CD4-positive, alpha-beta T cell treated with Interferon gamma for 1 hour (primary cell): ENCODE results near the gene KRT20.
"Not testable (repeated sequence)": the region's sequence is repeated elsewhere in the genome, so short reads cannot be mapped to it uniquely, and the experiment has no call there.

Experiments
- DNase-seq: peaks from one replicate; pipeline ENCODE4 v3.0.0-alpha.2; 2020

KRT20 gene

DNA sequence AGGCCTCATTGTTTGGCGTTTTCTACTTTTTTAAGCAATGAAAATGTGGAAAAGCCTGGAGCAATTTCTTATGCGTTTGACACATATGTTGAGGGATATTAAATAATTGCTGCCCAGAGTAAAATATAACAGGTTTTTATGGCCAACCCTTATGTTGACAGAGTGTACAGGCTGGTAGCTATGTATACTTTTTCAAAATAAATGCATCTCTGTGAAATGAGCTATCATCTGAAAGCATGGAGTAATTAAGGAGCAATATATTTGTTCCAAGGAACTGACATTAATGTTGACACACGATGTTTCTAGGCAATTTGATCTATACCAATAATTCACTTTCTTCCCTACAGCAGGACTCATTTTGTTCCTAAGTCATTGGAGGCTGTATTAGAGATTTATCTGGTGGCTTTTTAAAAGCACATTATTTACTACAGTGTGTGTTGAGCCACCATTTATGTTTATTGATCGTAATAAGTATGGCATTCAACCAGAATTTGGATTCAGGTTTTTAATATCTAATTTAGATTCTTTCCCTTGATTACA, 11.9 kb upstream of the KRT20 start:
- no peak for DNase-seq

GRCh38 chr17:40895106-40895730, 10.2 kb upstream of the KRT20 start:
- no peak for DNase-seq

- no peak for DNase-seq
Observed at GRCh38 chr17:40888196-40888720, 3.2 kb upstream of the KRT20 start.

- no peak for DNase-seq
Observed at GRCh38 chr17:40886090-40886489, 1.0 kb upstream of the KRT20 start.

- DNase-seq = no peak
Observed at GRCh38 chr17:40883626-40884334, 1.3 kb downstream of the KRT20 start.

- no peak for DNase-seq
Observed at GRCh38 chr17:40883031-40883430, 2.0 kb downstream of the KRT20 start.

DNA sequence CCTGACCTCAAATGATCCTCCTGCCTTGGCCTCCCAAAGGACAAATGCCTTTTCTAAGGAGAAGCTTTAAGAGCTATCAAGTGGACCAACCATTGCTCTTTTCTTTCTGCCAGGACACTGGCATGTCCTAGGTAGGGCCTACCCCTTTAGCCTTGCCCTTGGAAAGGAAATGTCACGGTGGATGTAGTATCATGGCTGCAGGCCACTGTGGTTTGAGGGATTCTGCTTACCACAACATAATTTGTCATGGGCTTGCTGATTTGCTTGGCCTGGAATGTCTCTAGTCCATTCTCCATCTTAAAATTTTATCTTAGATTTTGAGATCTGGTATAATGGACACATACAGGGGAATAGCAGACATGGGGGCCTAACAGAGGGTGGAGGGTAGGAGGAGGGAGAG, 6.0 kb downstream of the KRT20 start:
- no peak for DNase-seq

DNA sequence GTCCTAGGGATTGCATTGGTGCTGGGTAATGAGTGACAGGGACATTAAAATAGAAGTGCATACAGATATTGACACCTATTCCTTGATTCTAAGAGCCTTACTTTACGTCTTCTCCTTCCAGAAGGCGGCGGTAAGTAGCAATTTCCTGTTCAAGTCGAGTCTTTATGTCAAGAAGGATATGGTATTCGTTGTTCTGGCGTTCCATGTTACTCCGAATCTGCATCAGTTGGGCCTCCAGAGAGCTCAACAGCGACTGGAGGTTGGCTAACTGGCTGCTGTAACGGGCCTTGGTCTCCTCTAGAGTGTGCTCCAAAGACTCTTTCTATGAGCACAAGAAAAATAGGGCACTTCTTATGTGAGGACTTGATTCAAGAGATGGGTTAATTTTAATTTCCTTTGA, 7.0 kb downstream of the KRT20 start:
- DNase-seq = no peak

DNA sequence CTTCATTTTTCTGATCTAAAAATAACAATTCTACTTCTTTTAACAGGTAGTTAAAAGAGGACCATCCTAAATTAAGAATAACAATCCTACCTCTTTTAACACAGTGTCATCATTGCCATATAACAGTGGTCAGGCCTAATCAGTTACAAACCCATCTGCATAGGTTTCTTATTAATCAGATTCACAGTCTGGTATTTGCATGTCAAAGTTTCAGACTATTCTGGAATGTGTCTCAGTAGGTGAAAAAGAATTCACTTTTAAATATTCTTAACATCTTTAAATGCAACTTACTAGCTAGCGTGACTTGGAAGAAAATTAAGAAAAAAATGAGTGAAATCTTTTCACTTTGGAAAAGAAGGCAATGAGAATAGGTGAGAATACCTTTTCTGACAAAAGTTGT, 11.2 kb downstream of the KRT20 start:
- no peak for DNase-seq

- no peak for DNase-seq
Observed at GRCh38 chr17:40873255-40873654, 11.8 kb downstream of the KRT20 start.

- DNase-seq = no peak
Observed at GRCh38 chr17:40872416-40872815, 12.6 kb downstream of the KRT20 start.

GRCh38 chr17:40871316-40871715, 13.7 kb downstream of the KRT20 start:
- no peak for DNase-seq

- no peak for DNase-seq
Observed at GRCh38 chr17:40870136-40870535, 14.9 kb downstream of the KRT20 start.

GRCh38 chr17:40866838-40867237, 18.2 kb downstream of the KRT20 start, which contains the start of gene KRT12:
KRT12 (minus strand) TSS chr17:40867223; CDS start chr17:40867186, 37 bp downstream.
- DNase-seq = no peak

DNA sequence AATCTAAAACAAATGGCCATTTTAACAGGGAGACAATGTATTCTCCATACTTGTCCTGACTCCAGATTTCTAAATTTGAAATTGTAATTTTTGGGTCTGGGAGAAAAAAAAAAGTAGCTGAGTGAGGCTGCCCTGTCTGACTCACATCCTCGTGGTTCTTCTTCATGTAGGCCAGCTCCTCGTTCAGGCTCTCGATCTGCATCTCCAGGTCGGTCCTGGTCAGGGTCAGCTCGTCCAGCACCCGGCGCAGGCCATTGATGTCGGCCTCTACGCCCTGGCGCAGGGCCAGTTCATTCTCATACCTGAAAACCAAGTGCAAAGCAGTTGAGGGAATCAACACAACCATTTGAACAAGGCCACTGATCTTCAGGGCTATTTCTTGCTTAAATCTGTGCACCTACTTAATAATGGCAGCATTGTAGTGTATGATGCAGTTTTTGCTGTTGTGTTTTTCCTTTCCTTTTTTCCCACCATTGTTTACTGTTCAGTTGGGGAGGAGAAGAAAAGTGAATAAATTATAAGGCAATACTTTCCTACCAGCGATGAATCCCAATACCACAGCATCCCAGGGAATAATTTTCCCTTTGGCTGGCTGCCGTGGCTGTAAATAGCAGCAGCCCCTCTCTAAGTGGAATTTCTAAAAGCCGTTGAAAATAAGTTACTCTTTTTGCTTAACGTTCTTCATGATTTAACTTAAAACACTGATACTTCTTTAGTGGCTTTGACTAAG, 20.2 kb downstream of the KRT20 start:
- no peak for DNase-seq

DNA sequence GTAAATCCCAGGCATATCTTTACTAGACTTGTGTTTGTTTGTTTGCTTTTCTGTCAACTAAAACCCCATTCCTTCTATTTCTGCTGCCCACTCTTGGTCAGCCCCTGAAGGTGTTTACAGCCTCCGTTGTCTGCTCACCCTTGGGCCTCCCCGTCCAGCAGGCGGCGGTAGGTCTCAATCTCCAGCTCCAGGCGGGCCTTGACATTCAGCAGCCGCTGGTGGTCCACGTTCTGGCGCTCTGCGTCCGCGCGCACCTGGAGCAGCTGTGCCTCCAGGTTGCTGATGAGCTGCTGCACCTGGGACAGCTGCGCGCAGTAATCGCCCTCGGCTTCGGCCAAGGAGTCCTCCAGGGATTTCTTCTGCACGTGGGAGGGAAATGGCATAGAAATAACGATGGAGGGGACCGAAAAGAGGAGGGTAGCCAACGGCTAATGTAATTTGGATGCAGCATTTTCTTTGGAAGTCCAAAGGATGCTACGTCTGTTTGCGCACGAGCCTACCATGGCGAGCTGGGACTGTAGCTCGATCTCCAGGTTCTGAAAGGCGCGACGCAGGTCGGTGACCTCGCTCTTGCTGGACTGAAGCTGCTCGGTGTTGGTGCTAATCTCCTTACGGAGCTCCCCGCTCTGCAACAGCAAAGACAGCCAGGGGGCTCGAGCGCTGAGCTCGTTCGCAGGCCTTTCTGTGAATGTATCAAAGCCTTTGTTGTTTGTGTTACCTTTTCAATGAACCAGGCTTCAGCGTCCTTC, 21.9 kb downstream of the KRT20 start:
- DNase-seq = no peak

GRCh38 chr17:40859536-40859935, 25.5 kb downstream of the KRT20 start:
- DNase-seq = no peak

- DNase-seq = not testable (repeated sequence)
Observed at GRCh38 chr17:40858667-40859066, 26.4 kb downstream of the KRT20 start.

- DNase-seq = no peak
Observed at GRCh38 chr17:40857535-40857934, 27.5 kb downstream of the KRT20 start.

- DNase-seq = no peak
Observed at GRCh38 chr17:40854175-40854814, 30.7 kb downstream of the KRT20 start.

DNA sequence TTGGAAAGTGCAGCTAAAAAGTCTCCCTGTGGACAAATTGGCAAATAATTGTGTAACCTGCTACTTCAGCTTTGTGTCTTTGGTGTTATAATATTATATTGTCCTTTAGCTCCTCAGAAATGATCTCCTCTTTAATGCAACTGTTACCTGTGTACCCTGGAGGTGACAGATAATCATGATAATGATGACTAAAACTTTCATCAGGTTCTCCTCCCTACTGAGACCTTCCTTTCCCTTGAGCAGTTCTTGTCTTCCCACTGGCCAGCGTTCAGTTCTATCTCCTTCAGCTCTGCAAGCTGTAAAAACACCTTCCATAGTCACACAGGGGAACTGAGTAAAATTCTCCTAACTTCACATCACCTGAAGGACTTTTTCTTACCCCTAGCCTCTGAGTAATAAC, 32.7 kb downstream of the KRT20 start:
- no peak for DNase-seq

- no peak for DNase-seq
Observed at GRCh38 chr17:40850293-40850972, 34.6 kb downstream of the KRT20 start.
